Measurements from ENCODE around the gene FAM209A. TPM values are rescaled to one million over a fixed set of nuclear protein-coding genes. Genes with fewer than 3 reads are reported as not detected.

FAM209A gene
- total RNA-seq, 6 experiments from 2014 or later, result 0.24 to 0.37 TPM; not detected in 4

- Histone ChIP-seq H3K4me1 (no peaks in the 10 kb centered on the region), H3K4me3 (no peak overlapping the region), H3K36me3 (peaks cover 0 to 2% (median 0%) of the 10 kb centered on the region in 4 donors), H3K9me3 (no peaks in the 10 kb centered on the region), H3K27me3 (no peaks in the 10 kb centered on the region), H3K27ac (no peak overlapping the region)
- no peak for DNase-seq
- no peak for TF ChIP-seq CTCF (IDR thresholded peaks at IDR 0.05)
- no peak for TF ChIP-seq POLR2A (IDR thresholded peaks at IDR 0.05)
- intact Hi-C loops (cut with DNase I), result no loop called here
- peak in 1 of 4 donors; percentile 41 for ATAC-seq
- WGBS (ENCODE audit: insufficient coverage, low coverage, low lambda C conversion rate, missing lambda C conversion rate), result 69% methylated on average over 3 of the region's 8 CpGs
Measured at GRCh38 chr20:56503916-56504315, 20.6 kb upstream of the FAM209A start.

DNA sequence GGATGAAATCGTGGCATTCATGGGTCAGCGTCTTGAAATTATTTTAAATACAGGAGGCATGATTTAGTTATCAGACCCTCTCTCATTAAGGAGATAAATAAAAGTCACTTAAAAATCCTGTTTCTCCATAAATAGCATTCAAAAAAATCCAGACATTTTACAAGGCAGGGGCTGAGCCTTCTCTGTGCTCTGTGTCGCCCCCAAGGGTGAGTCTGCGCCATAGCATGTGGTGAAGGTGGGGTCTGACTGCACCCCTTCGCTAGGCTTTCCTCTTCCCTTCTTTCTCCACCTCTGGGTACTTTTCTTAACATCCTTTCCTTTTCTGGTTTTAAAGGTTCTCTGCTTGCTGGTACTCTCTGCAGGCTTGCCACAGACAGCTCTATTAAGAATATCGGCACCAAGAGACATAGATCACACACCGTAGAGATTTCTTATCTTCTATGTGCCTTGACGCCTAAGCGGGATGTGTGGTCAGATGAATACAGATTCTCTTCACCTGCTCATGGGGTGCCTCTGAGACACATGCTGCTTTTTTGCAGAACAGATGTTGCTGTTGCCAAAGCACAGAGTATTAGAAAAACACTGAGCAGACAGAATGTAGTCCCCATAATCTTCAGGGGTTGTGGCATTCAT lies 20.1 kb upstream of the FAM209A start:
- Histone ChIP-seq H3K4me3 (no peak overlapping the region), H3K27ac (no peak overlapping the region), H3K27me3 (no peaks in the 10 kb centered on the region), H3K36me3 (peaks cover 0 to 2% (median 0%) of the 10 kb centered on the region in 4 donors), H3K4me1 (no peaks in the 10 kb centered on the region), H3K9me3 (no peaks in the 10 kb centered on the region)
- DNase-seq (no peak), ATAC-seq (peak in 2 of 4 donors; percentile 39 to 43)
- WGBS (ENCODE audit: insufficient coverage, low coverage, low lambda C conversion rate, missing lambda C conversion rate), result 71% methylated on average over 9 of the region's 9 CpGs
- intact Hi-C loops (cut with DNase I), result no loop called here
- TF ChIP-seq POLR2A (IDR thresholded peaks at IDR 0.05) (no peak), CTCF (IDR thresholded peaks at IDR 0.05) (peak in 3 of 4 donors; percentile 23 to 28 (median 24))

DNA sequence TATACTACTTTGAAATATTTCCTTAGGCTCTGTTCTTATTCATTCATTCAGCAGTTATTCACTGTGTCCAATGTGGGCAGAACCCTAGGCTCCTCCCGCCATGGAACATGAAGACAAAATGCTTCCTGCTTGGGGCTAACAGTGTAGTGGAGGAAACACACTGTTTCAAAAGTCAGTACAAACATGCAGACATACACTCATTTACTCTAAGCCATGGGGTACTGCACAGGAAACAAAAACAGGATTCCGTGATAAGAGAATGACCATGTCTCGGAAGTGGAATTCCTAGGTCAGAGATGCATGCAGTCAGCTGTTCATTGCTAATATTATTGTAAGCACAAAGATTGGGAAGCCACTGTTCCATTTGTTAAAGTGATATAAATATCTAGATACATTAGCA lies 18.4 kb upstream of the FAM209A start:
- intact Hi-C loops (cut with DNase I), result no loop called here
- H3K36me3 ChIP-seq, result no peaks in the 10 kb centered on the region
- no peaks in the 10 kb centered on the region for H3K27me3 ChIP-seq
- no peaks in the 10 kb centered on the region for H3K9me3 ChIP-seq
- H3K27ac ChIP-seq, result no peak overlapping the region
- ATAC-seq (peak; percentile 65 to 93 (median 88)), DNase-seq (no peak)
- TF ChIP-seq POLR2A (IDR thresholded peaks at IDR 0.05) (no peak), CTCF (IDR thresholded peaks at IDR 0.05) (no peak)
- 46% methylated on average over 3 of the region's 3 CpGs for WGBS (ENCODE audit: insufficient coverage, low coverage, low lambda C conversion rate, missing lambda C conversion rate)
- H3K4me3 ChIP-seq, result no peak overlapping the region
- no peaks in the 10 kb centered on the region for H3K4me1 ChIP-seq

DNA sequence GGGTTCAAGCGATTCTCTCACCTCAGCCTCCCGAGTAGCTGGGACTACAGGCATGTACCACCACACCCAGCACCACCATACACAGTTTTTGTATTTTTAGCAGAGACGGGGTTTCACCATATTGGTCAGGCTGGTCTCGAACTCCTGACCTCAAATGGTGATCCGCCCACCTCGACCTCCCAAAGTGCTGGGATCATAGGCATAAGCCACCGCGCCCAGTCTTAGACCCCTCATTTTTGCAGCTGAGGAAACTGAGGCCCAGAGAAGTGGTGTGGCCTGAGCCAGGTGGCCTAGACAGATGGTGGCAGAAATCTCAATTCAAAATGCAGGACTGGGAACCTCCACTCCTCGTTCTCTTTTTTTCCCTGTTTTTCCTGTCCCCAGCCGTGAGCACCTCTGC lies 12.6 kb upstream of the FAM209A start:
- intact Hi-C loops (cut with DNase I), result no loop called here
- WGBS (ENCODE audit: insufficient coverage, low coverage, low lambda C conversion rate, missing lambda C conversion rate), result 85% methylated on average over 3 of the region's 10 CpGs
- TF ChIP-seq CTCF (IDR thresholded peaks at IDR 0.05) (no peak), POLR2A (IDR thresholded peaks at IDR 0.05) (no peak)
- H3K27me3 ChIP-seq, result no peaks in the 10 kb centered on the region
- H3K4me3 ChIP-seq, result no peak overlapping the region
- H3K4me1 ChIP-seq, result no peaks in the 10 kb centered on the region
- DNase-seq, result no peak
- H3K27ac ChIP-seq, result no peak overlapping the region
- no peak for ATAC-seq
- peaks cover 0 to 22% (median under 1%) of the 10 kb centered on the region in 4 donors for H3K36me3 ChIP-seq
- H3K9me3 ChIP-seq, result no peaks in the 10 kb centered on the region
